Measurements from ENCODE around the gene A3GALT2.

The A3GALT2 gene

DNA sequence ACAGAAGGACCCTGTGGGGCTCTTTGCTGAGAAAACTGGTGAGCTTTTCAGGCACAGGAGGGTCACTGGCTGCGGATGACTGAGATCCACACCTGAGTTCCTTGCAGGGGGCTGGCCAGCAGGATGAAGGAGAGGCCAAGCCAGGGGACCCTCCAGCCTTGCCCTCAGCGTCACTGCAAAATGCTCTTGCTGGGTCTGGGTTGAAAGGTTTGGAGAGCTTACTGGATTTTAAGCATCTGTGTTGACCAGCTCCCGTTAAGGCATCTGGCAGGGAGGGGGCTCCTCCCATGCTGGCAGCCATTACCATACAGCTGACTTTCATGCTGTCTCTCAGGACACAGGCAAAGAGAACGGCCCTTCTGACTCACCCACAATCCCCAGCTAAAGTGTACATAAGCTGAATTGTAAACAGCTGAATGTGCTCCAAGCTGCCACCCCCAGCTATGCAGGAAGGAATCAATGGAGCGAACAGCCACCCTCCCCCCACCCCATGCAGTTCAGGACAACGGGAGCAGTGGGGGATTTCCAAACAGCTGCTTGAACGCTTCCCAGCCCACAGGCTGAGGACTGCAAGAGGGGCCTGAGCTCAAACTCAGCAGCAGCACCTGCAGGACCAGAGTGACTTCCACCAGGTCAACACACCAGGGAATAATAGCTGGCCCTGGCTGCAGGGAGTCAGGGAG is 21.3 kb upstream of the A3GALT2 start:
- H3K27ac ChIP-seq (ENCODE audit: poor library complexity, severe bottlenecking) = peak overlapping the region; percentile 99
- DNase-seq (ENCODE audit: low spot score) = peak; percentile 88
- ATAC-seq (ENCODE audit: low read depth) = peak; percentile 76

DNA sequence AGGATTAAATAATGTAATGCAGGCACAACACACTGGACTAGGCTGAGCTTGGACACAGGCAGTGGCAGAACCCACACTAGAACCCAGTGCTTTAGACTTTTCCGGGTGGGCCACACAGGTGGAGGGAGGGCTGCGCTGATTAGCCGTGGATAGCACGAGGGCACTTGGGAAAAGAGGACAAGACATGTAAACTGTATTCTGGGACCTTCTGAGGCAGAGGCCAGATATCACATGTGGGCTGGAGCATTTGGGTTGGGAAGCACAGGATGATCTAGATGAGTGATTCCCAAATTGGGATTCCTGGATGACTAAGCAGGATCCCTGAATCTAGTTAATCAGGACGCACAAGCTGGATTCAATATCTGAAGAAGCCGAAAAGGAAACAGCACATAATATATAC is 20.3 kb upstream of the A3GALT2 start:
- Histone ChIP-seq H3K27ac (ENCODE audit: poor library complexity, severe bottlenecking) (peak overlapping the region; percentile 99), H3K36me3 (ENCODE audit: low read depth) (peaks cover 90% of the 10 kb centered on the region), H3K27me3 (ENCODE audit: insufficient read depth, poor library complexity, severe bottlenecking) (no peaks in the 10 kb centered on the region), H3K4me3 (ENCODE audit: severe bottlenecking) (no peak overlapping the region), H3K9me3 (ENCODE audit: severe bottlenecking) (no peaks in the 10 kb centered on the region), H3K4me1 (ENCODE audit: insufficient read depth, poor library complexity, severe bottlenecking) (peaks cover 96% of the 10 kb centered on the region)
- ATAC-seq (ENCODE audit: low read depth) (no peak), DNase-seq (ENCODE audit: low spot score) (no peak)
- TF ChIP-seq, protein P1, sequence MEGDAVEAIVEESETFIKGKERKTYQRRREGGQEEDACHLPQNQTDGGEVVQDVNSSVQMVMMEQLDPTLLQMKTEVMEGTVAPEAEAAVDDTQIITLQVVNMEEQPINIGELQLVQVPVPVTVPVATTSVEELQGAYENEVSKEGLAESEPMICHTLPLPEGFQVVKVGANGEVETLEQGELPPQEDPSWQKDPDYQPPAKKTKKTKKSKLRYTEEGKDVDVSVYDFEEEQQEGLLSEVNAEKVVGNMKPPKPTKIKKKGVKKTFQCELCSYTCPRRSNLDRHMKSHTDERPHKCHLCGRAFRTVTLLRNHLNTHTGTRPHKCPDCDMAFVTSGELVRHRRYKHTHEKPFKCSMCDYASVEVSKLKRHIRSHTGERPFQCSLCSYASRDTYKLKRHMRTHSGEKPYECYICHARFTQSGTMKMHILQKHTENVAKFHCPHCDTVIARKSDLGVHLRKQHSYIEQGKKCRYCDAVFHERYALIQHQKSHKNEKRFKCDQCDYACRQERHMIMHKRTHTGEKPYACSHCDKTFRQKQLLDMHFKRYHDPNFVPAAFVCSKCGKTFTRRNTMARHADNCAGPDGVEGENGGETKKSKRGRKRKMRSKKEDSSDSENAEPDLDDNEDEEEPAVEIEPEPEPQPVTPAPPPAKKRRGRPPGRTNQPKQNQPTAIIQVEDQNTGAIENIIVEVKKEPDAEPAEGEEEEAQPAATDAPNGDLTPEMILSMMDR (IDR thresholded peaks at IDR 0.05; ENCODE audit: poor library complexity, severe bottlenecking) = no peak

More for the DNA sequence above, 21.3 kb upstream of the A3GALT2 start:
- H3K9me3 ChIP-seq (ENCODE audit: severe bottlenecking) = no peaks in the 10 kb centered on the region
- H3K36me3 ChIP-seq (ENCODE audit: low read depth) = peaks cover 87% of the 10 kb centered on the region
- H3K4me1 ChIP-seq (ENCODE audit: insufficient read depth, poor library complexity, severe bottlenecking) = peaks cover 92% of the 10 kb centered on the region
- TF ChIP-seq, protein P1 (IDR thresholded peaks at IDR 0.05; ENCODE audit: poor library complexity, severe bottlenecking) = no peak
- no peaks in the 10 kb centered on the region for H3K27me3 ChIP-seq (ENCODE audit: insufficient read depth, poor library complexity, severe bottlenecking)
- H3K4me3 ChIP-seq (ENCODE audit: severe bottlenecking) = no peak overlapping the region

DNA sequence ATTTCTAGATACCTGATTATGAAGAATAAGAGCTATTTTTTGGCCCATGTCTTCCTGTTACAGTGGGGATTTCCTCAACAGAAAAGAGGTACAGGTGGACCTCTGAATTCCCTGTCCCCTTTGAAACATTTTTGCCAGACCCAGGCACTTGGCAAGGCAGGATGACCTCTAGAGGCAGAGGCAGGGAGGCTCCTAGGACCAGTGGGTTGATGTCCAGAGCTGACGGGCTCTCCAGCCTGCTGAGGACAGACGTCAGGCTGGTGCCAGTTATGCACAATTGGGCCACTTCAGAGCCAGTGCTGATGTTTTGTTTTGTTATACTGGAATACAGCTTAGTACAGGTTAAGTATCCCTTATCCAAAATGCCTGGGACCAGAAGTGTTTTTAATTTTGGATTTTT is 18.5 kb upstream of the A3GALT2 start:
- Histone ChIP-seq H3K4me1 (ENCODE audit: insufficient read depth, poor library complexity, severe bottlenecking) (peaks cover 87% of the 10 kb centered on the region), H3K4me3 (ENCODE audit: severe bottlenecking) (no peak overlapping the region), H3K9me3 (ENCODE audit: severe bottlenecking) (no peaks in the 10 kb centered on the region), H3K36me3 (ENCODE audit: low read depth) (peaks cover 89% of the 10 kb centered on the region), H3K27me3 (ENCODE audit: insufficient read depth, poor library complexity, severe bottlenecking) (no peaks in the 10 kb centered on the region), H3K27ac (ENCODE audit: poor library complexity, severe bottlenecking) (peak overlapping the region; percentile 99)
- TF ChIP-seq, protein P1 (IDR thresholded peaks at IDR 0.05; ENCODE audit: poor library complexity, severe bottlenecking) = peak; percentile 26
- DNase-seq (ENCODE audit: low spot score) = no peak
- ATAC-seq (ENCODE audit: low read depth) = no peak

DNA sequence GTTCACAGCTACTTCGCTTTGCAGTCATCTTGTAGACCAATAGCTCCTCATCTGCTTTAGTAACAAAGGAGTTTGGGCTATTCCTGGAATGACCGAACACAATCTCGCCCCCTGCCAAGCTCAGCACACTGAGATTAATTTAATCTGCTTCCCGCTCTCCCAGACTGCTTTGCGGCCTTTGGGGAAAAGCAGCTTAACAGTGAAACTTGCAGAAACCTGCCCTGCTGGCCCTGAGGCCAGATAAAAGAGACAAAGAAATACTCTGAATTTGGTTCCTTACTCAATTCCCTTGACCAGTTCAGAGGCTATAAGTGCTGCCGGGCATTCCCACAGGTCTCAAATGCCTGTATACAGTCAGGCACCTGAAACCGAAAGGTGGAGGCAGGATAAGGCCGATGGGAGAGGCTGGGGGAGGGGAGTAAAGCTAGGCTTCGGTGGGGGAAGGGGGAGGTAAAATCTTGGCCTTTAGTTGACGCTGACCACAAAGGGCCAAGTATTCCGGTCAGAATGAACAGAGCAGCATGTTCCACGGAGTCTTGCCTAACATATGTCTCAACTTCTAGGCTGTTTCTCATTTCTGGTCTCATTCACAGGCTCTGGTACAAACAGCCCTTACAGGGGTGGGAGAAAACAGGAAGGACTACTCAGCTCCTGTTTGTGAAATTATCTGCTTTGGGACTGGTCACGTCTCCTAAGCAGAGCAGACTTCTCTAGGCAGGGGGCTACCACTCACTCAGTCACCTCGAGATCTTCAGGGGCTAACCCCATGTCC is 17.7 kb upstream of the A3GALT2 start:
- TF ChIP-seq, protein P1 (IDR thresholded peaks at IDR 0.05; ENCODE audit: poor library complexity, severe bottlenecking) = no peak
- Histone ChIP-seq H3K4me3 (ENCODE audit: severe bottlenecking) (no peak overlapping the region), H3K9me3 (ENCODE audit: severe bottlenecking) (no peaks in the 10 kb centered on the region), H3K4me1 (ENCODE audit: insufficient read depth, poor library complexity, severe bottlenecking) (peaks cover 82% of the 10 kb centered on the region), H3K36me3 (ENCODE audit: low read depth) (peaks cover 89% of the 10 kb centered on the region), H3K27me3 (ENCODE audit: insufficient read depth, poor library complexity, severe bottlenecking) (no peaks in the 10 kb centered on the region), H3K27ac (ENCODE audit: poor library complexity, severe bottlenecking) (peak overlapping the region; percentile 99)
- ATAC-seq (ENCODE audit: low read depth) = peak; percentile 65
- DNase-seq (ENCODE audit: low spot score) = no peak

Measured in RWPE2 (cell line).